ENCODE data around the gene AARS2. TPM values are rescaled to one million over a fixed set of nuclear protein-coding genes. Genes with fewer than 3 reads are reported as not detected.
"Not testable (repeated sequence)": the region's sequence is repeated elsewhere in the genome, so short reads cannot be mapped to it uniquely, and the experiment has no call there.

AARS2 gene
- total and polyA plus RNA-seq, 9 of the 15 experiments (the other 6 are each of a cell fraction or from before 2014, with no cell fraction given): 0.97 to 34.0 (median 18.3) TPM

DNA sequence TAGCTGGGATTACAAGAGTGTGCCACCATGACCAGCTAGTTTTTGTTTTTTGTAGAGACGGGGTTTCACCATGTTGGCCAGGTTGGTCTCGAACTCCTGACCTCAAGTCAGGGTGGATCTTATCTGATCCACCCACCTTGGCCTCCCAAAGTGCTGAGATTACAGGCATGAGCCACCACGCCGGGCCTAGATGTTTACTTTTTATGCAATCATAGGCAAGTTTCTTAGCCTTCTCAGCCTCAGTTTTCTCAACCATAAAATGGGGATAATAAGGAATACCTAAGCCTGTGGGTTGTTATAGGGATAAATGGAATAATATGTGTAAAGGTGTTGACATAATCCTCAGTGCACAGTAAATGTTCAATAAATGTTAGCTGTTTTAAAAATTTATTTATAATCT is 39.1 kb upstream of the AARS2 start (continued):
- TF ChIP-seq, protein P1, sequence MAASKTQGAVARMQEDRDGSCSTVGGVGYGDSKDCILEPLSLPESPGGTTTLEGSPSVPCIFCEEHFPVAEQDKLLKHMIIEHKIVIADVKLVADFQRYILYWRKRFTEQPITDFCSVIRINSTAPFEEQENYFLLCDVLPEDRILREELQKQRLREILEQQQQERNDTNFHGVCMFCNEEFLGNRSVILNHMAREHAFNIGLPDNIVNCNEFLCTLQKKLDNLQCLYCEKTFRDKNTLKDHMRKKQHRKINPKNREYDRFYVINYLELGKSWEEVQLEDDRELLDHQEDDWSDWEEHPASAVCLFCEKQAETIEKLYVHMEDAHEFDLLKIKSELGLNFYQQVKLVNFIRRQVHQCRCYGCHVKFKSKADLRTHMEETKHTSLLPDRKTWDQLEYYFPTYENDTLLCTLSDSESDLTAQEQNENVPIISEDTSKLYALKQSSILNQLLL (CRISPR knock-in tag; IDR thresholded peaks at IDR 0.05; ENCODE audit: borderline replicate concordance): no peak
- TF ChIP-seq TAL1 (IDR thresholded peaks at IDR 0.05) (0 out of 2 replicates have a peak, but pooled peaks have one; percentile 30), ZFP36 (IDR thresholded peaks at IDR 0.05; ENCODE audit: low read depth, low read length, partially characterized antibody) (no peak), HDAC2 (IDR thresholded peaks at IDR 0.05) (peak; percentile 32; the same call in 1 of the 2 replicates), RCOR1 (IDR thresholded peaks at IDR 0.05; ENCODE audit: borderline replicate concordance in 1 of 2, low read depth in 2 of 2, low read length in 2 of 2) (0 out of 4 replicates have a peak, but pooled peaks of 1 of the 2 experiments have one; percentile 12), SMARCA5 (IDR thresholded peaks at IDR 0.05) (peak; percentile 54; the same call in 1 of the 2 replicates)

- CTCF ChIA-PET (ENCODE audit: low intra/inter-chr PET ratio); H2AFZ ChIP-seq (ENCODE audit: low read depth, low read length); H3K4me2 ChIP-seq (ENCODE audit: insufficient read depth, low read length); FAIRE-seq; H3K27ac ChIP-seq (ENCODE audit: extremely low read depth, low read depth, low read length); DNase-seq (ENCODE audit: extremely low read depth in 1 of 4, low spot score in 3 of 4); H3K4me1 ChIP-seq (replicated peaks in 1 of 2; ENCODE audit: control insufficient read depth in 2 of 2, insufficient read depth in 2 of 2, low read length in 2 of 2); H3K9me1 ChIP-seq (ENCODE audit: control insufficient read depth, insufficient read depth, low read length); intact Hi-C loops (cut with micrococcal nuclease); BruUV-seq (replicated peaks); in situ Hi-C loops (cut with MboI); H3K36me3 ChIP-seq (ENCODE audit: control insufficient read depth, insufficient read depth, low read length); H3K4me3 ChIP-seq; H3K9ac ChIP-seq (ENCODE audit: insufficient read depth in 1 of 2, low read depth in 2 of 2, low read length in 2 of 2); H3K9me3 ChIP-seq (replicated peaks; ENCODE audit: control insufficient read depth, insufficient read depth, low read depth, low read length); H4K20me1 ChIP-seq (replicated peaks; ENCODE audit: control insufficient read depth, insufficient read depth, low read length); ATAC-seq; H3K79me2 ChIP-seq (ENCODE audit: control insufficient read depth, insufficient read depth, low read length): not testable (repeated sequence)
- H3K27me3 ChIP-seq (ENCODE audit: control insufficient read depth in 2 of 2, insufficient read depth in 2 of 2, low read length in 2 of 2): peaks cover 2 to 13% of the 10 kb centered on the region in 2 experiments; a peak in 4 of 5 replicates
- POLR2A ChIA-PET: interaction anchor here (0.5 to 1.1 kb wide), 3 partner anchors 15 to 104 kb away, joined by 3 read pairs; partner anchors contain the start of gene HSP90AB1
- 0% methylated on average over 4 of the region's 4 CpGs for WGBS (ENCODE audit: insufficient coverage, low coverage, missing lambda C conversion rate)
Measured at GRCh38 chr6:44350650-44350994, 37.5 kb upstream of the AARS2 start.
